RWPE1 (cell line): ENCODE measurements around the gene HS3ST3B1.

ENCODE experiments used
- CTCF ChIA-PET: fragments of 350-600 bp; sonication (Branson Sonifier 250); formaldehyde crosslinking; extraction: SDS; loops from one replicate; lab custom pipeline; 2021; lab: Yijun Ruan, JAX
- POLR2A ChIA-PET: fragments of 400-600 bp; formaldehyde crosslinking; extraction: SDS; loops from one replicate; lab custom pipeline; 2020; ENCODE audit warnings: antibody characterized with exemption; ENCODE audit not compliant: low non-redundant PET; lab: Yijun Ruan, JAX
- DNase-seq: peaks from one replicate; pipeline ENCODE4 v3.0.0; 2012; ENCODE audit warnings: low spot score
- H3K27ac ChIP-seq: fragments of 450-650 bp; 2 replicates; pipeline ENCODE4 v1.5.1; 2017
- TF ChIP-seq, protein P1 (sequence below): fragments of 450-650 bp; conservative IDR thresholded peaks from 2 replicates; pipeline ENCODE4 v1.5.1; 2017; ENCODE audit warnings: low read depth, mild to moderate bottlenecking

HS3ST3B1 gene

DNA sequence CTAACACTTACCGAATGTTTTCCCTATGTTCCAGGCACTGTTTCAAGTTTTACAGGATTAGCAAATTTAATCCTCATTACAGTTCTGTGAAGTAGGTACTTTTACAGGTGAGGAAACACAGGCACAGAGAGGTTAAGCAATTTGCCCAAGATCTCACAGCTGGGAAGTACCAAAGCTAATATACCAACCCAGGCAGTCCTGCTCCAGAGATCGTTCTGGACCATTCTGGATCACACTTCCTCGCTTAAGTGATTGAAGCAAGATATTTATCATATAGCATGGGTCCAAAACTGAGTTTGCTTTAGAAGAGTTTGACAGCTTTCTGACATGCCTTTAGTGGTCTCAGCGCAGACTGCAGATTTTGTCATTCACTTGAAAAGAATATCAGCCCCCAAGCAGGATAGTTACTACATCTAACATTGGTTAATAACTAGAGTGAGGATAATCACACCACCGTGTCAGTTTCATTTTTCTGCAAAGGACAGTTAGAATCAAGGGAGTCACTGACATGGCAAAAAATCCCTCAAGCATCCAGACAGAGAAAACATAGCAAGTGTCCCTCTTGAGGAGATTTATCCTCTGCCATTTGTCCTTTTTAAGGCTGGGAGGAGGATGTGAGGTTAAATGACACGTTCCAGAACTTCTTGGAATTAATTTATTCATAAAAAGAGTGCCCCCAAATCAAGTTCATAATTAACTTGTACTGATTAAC, 5.1 kb downstream of the HS3ST3B1 start:
- no peak overlapping the region for H3K27ac ChIP-seq
- ChIA-PET CTCF (interaction anchor here (0.6 to 0.7 kb wide), 2 partner anchors 269 to 444 kb away, joined by 3 to 5 read pairs; no protein-coding TSS in a partner anchor), POLR2A (no interaction called here)
- DNase-seq: no peak
- TF ChIP-seq, protein P1, sequence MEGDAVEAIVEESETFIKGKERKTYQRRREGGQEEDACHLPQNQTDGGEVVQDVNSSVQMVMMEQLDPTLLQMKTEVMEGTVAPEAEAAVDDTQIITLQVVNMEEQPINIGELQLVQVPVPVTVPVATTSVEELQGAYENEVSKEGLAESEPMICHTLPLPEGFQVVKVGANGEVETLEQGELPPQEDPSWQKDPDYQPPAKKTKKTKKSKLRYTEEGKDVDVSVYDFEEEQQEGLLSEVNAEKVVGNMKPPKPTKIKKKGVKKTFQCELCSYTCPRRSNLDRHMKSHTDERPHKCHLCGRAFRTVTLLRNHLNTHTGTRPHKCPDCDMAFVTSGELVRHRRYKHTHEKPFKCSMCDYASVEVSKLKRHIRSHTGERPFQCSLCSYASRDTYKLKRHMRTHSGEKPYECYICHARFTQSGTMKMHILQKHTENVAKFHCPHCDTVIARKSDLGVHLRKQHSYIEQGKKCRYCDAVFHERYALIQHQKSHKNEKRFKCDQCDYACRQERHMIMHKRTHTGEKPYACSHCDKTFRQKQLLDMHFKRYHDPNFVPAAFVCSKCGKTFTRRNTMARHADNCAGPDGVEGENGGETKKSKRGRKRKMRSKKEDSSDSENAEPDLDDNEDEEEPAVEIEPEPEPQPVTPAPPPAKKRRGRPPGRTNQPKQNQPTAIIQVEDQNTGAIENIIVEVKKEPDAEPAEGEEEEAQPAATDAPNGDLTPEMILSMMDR: no peak

- TF ChIP-seq, protein P1: no peak
- POLR2A ChIA-PET: no interaction called here
- CTCF ChIA-PET: interaction anchor here (0.6 kb wide), 1 partner anchor 270 kb away, joined by 5 read pairs; no protein-coding TSS in a partner anchor
- H3K27ac ChIP-seq: no peak overlapping the region
- no peak for DNase-seq
These were observed 5.7 kb downstream of the HS3ST3B1 start for GRCh38 chr17:14306596-14306995.

- H3K27ac ChIP-seq: no peak overlapping the region
- peak; percentile 45 for DNase-seq
- CTCF ChIA-PET: no interaction called here
These were observed 6.7 kb downstream of the HS3ST3B1 start for GRCh38 chr17:14307560-14308024.

DNA sequence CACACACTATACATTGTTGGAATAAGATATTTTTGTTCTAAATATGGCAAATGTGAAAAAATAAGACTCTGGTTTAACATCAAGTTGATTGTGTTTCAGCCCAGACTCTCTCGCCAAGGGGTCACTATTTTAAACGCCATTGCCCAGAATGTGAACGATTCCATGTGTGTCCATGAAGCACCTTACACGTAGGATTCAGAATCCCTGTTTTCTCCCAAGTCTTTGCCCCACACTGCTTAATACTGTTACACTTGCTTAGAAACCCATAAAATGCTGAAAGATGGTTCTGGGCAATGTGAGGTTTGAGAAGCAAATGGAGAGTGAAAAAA, 7.7 kb downstream of the HS3ST3B1 start:
- peak overlapping the region; percentile 81 for H3K27ac ChIP-seq
- ChIA-PET POLR2A (interaction anchor here (1.1 kb wide), 1 partner anchor 11 kb away, joined by 3 read pairs; no protein-coding TSS in a partner anchor), CTCF (interaction anchor here (0.6 to 0.7 kb wide), 2 partner anchors 67 to 585 kb away, joined by 3 to 5 read pairs; no protein-coding TSS in a partner anchor)
- TF ChIP-seq, protein P1: no peak
- DNase-seq: no peak

More at GRCh38 chr17:14307560-14308024, 6.7 kb downstream of the HS3ST3B1 start:
- POLR2A ChIA-PET: no interaction called here
- TF ChIP-seq, protein P1: no peak

- POLR2A ChIA-PET: interaction anchor here (0.6 to 1.1 kb wide), 2 partner anchors 9 to 12 kb away, joined by 3 read pairs; partner anchors contain the start of gene HS3ST3B1
These were observed 8.3 kb downstream of the HS3ST3B1 start for GRCh38 chr17:14308965-14309879.

More at GRCh38 chr17:14308965-14309879, 8.3 kb downstream of the HS3ST3B1 start:
- peak overlapping the region; percentile 81 for H3K27ac ChIP-seq
- CTCF ChIA-PET: interaction anchor here (0.6 to 0.7 kb wide), 3 partner anchors 67 to 584 kb away, joined by 3 to 5 read pairs (median 3); no protein-coding TSS in a partner anchor
- TF ChIP-seq, protein P1: no peak
- peak; percentile 98 for DNase-seq
